ENCODE measurements around the gene ELAVL3.

GRCh38 chr19:11420429-11421370 lies 60.1 kb downstream of the ELAVL3 start:
- TF ChIP-seq SMC3 (IDR thresholded peaks at IDR 0.05; ENCODE audit: low read depth, low read length), result no peak
- TF ChIP-seq, protein P1, sequence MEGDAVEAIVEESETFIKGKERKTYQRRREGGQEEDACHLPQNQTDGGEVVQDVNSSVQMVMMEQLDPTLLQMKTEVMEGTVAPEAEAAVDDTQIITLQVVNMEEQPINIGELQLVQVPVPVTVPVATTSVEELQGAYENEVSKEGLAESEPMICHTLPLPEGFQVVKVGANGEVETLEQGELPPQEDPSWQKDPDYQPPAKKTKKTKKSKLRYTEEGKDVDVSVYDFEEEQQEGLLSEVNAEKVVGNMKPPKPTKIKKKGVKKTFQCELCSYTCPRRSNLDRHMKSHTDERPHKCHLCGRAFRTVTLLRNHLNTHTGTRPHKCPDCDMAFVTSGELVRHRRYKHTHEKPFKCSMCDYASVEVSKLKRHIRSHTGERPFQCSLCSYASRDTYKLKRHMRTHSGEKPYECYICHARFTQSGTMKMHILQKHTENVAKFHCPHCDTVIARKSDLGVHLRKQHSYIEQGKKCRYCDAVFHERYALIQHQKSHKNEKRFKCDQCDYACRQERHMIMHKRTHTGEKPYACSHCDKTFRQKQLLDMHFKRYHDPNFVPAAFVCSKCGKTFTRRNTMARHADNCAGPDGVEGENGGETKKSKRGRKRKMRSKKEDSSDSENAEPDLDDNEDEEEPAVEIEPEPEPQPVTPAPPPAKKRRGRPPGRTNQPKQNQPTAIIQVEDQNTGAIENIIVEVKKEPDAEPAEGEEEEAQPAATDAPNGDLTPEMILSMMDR (conservative IDR thresholded peaks at IDR 0.05; ENCODE audit: low read depth, low read length), result no peak
- TF ChIP-seq RCOR1 (IDR thresholded peaks at IDR 0.05; ENCODE audit: insufficient replicate concordance, low read length), result no peak
- no peak for TF ChIP-seq POLR2A (IDR thresholded peaks at IDR 0.05; ENCODE audit: low read depth, low read length)
- no peak for TF ChIP-seq RAD21 (IDR thresholded peaks at IDR 0.05; ENCODE audit: low read length)
